ENCODE measurements around the gene HOXD12.

DNA sequence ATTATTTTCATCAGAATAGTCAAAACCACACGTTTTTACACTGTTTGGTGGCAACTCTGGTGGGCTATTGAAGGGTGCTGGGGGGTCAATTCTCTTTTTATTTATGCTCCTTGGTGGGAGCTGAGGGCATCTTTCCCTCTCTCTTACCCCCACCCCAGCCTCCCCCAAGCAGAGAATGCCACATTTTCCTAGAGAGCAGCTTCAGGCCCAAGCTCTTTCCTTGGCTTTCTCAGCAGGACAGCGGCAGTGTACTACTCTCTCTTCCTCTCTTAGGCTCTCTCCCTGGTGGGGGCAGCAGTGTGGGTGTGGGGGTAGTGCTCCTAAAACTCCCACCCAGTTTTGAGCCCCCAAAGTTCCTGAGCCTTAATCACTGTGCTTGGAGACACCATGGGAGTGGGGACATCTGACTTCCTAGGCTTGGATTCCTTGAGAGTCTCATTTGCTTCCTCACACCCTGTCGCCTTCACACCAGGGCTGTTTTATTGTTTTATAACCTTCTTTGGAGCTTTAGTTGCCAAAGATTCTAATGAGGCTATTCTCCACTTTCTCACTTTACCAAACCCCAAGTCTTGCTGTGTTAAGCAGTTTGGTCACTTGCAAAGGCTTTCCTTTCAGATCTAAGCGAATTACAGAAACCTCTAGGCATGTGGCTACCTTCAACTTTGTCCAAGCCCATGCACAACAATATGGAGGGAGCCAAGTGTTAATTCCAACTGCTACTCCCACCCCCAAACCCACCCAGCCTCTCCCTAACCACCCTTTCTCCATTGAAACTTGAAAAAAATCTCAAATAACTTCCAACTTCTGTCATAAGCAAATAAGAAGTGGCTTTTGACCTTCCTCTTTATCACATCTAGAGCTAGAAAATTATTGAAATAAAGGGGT lies 45.7 kb downstream of the HOXD12 start:
- TF ChIP-seq POLR2A (IDR thresholded peaks at IDR 0.05; ENCODE audit: extremely low read depth, insufficient read length), result no peak
- TF ChIP-seq MYC (IDR thresholded peaks at IDR 0.05; ENCODE audit: low read depth, low read length), result no peak
- TF ChIP-seq, protein P1, sequence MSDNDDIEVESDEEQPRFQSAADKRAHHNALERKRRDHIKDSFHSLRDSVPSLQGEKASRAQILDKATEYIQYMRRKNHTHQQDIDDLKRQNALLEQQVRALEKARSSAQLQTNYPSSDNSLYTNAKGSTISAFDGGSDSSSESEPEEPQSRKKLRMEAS (IDR thresholded peaks at IDR 0.05; ENCODE audit: low read depth, low read length), result no peak
- TF ChIP-seq, protein P2, sequence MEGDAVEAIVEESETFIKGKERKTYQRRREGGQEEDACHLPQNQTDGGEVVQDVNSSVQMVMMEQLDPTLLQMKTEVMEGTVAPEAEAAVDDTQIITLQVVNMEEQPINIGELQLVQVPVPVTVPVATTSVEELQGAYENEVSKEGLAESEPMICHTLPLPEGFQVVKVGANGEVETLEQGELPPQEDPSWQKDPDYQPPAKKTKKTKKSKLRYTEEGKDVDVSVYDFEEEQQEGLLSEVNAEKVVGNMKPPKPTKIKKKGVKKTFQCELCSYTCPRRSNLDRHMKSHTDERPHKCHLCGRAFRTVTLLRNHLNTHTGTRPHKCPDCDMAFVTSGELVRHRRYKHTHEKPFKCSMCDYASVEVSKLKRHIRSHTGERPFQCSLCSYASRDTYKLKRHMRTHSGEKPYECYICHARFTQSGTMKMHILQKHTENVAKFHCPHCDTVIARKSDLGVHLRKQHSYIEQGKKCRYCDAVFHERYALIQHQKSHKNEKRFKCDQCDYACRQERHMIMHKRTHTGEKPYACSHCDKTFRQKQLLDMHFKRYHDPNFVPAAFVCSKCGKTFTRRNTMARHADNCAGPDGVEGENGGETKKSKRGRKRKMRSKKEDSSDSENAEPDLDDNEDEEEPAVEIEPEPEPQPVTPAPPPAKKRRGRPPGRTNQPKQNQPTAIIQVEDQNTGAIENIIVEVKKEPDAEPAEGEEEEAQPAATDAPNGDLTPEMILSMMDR (IDR thresholded peaks at IDR 0.05; ENCODE audit: low read depth, low read length), result no peak
